Breast epithelium (tissue), 4 donors: Measurements from ENCODE around the gene AHDC1. TPM values are rescaled to one million over a fixed set of nuclear protein-coding genes. Genes with fewer than 3 reads are reported as not detected.

Experiments used
- DNase-seq, 2 donors: peaks; one replicate each; pipeline ENCODE4 v3.0.0-alpha.2; 2019; ENCODE audit warnings: low spot score in 2 of 2
- H3K27ac ChIP-seq, 2 donors: fragments of 200-600 bp; sonication (generic) in 1 of 2; one replicate each; pipeline ENCODE4 v1.5.1; 2016 to 2019; ENCODE audit warnings: mild to moderate bottlenecking in 1 of 2
- H3K27me3 ChIP-seq, 2 donors: fragments of 200-600 bp; sonication (generic) in 1 of 2; one replicate each; pipeline versions ENCODE4 v1.5.1 to v1.6.0; 2017 to 2019; ENCODE audit warnings: control low read depth in 1 of 2, mild to moderate bottlenecking in 1 of 2
- H3K36me3 ChIP-seq: fragments of 200-600 bp; one replicate; pipeline ENCODE4 v1.5.1; 2019
- H3K4me1 ChIP-seq, 2 donors: fragments of 200-600 bp; sonication (generic); one replicate each; pipeline ENCODE4 v1.5.1; 2016 to 2019; ENCODE audit warnings: control low read depth in 1 of 2
- H3K4me3 ChIP-seq, 3 donors: fragments of 200-600 bp; sonication (generic); 1 replicate in 2 of 3; 2 replicates in 1 of 3; pipeline ENCODE4 v1.5.1; 2016 to 2019; ENCODE audit warnings: mild to moderate bottlenecking in 3 of 3, moderate library complexity in 2 of 3
- H3K9me3 ChIP-seq, 2 donors: fragments of 200-600 bp; sonication (generic) in 1 of 2; one replicate each; pipeline ENCODE4 v1.5.1; 2016 to 2019; ENCODE audit warnings: control low read depth in 1 of 2
- POLR2A ChIP-seq: fragments of 450-650 bp; IDR thresholded peaks from one replicate; pipeline ENCODE4 v1.6.1; 2016; ENCODE audit warnings: antibody characterized with exemption, mild to moderate bottlenecking, moderate library complexity
- POLR2AphosphoS5 ChIP-seq, 3 donors: sonication (generic); formaldehyde crosslinking; IDR thresholded peaks; one replicate each; pipeline ENCODE4 v1.6.1; 2017; ENCODE audit warnings: antibody characterized with exemption in 3 of 3
- intact Hi-C: fragments of 100-400 bp; cut with DNase I; formaldehyde crosslinking; loops from one replicate; pipeline ENCODE4 v1.15.1; 2023; ENCODE audit warnings: low total_unique reads
- total RNA-seq, 3 donors: library from RNA; depleted of rRNA; stranded (reverse); fragments of >200 nt; gene quantifications; one replicate each; pipeline ENCODE4 v1.1.0, GENCODE V29; 2016
- TF ChIP-seq, protein P1 (sequence below), 3 donors: fragments of 450-650 bp; IDR thresholded peaks; one replicate each; pipeline ENCODE4 v1.5.1; 2016 to 2017; ENCODE audit warnings: antibody characterized with exemption in 3 of 3, mild to moderate bottlenecking in 3 of 3, moderate library complexity in 3 of 3

AHDC1 gene
- total RNA-seq, 3 donors from 2014 or later = 10.7 to 17.1 (median 15.4) TPM

DNA sequence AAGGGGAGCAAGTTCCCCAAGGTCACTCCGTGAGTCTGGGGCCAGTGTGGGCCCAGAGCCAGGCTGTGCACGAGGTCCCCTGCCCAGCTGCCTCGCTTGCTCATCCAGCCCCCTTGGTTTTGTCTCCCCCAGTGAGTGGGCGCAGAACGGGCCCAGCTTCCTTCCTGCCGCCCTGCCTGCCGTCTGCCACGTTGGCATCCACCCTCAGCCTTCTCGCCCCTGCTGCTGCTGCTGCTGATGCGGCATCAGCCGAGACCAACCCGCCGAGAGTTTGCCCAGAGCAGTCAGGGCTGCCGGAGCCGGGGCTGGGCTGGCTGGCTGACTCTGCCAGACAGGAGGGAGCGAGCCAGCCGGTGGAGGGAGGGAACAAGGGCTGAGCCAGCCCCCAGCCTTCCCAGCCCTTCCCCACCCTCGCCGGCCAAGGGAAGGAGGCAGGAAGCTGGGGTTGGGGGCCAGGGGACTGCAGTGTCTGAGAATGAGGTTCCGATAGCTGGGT is 82.6 kb downstream of the AHDC1 start:
- intact Hi-C loops = loop anchor here (5.0 kb wide), 1 partner anchor 1149 kb away; the partner anchor contains the start of gene ZNF683
- H3K36me3 ChIP-seq = no peaks in the 10 kb centered on the region
- peaks cover 15 to 27% of the 10 kb centered on the region in 2 donors for H3K4me1 ChIP-seq
- no peaks in the 10 kb centered on the region for H3K9me3 ChIP-seq
- no peaks in the 10 kb centered on the region for H3K27me3 ChIP-seq
- H3K4me3 ChIP-seq = peak overlapping the region in 1 of 3 donors; percentile 42
- peak overlapping the region; percentile 75 to 82 for H3K27ac ChIP-seq
- DNase-seq = no peak
- TF ChIP-seq POLR2AphosphoS5 (IDR thresholded peaks at IDR 0.05) (no peak), POLR2A (no peak)
- TF ChIP-seq, protein P1, sequence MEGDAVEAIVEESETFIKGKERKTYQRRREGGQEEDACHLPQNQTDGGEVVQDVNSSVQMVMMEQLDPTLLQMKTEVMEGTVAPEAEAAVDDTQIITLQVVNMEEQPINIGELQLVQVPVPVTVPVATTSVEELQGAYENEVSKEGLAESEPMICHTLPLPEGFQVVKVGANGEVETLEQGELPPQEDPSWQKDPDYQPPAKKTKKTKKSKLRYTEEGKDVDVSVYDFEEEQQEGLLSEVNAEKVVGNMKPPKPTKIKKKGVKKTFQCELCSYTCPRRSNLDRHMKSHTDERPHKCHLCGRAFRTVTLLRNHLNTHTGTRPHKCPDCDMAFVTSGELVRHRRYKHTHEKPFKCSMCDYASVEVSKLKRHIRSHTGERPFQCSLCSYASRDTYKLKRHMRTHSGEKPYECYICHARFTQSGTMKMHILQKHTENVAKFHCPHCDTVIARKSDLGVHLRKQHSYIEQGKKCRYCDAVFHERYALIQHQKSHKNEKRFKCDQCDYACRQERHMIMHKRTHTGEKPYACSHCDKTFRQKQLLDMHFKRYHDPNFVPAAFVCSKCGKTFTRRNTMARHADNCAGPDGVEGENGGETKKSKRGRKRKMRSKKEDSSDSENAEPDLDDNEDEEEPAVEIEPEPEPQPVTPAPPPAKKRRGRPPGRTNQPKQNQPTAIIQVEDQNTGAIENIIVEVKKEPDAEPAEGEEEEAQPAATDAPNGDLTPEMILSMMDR (IDR thresholded peaks at IDR 0.05) = no peak

DNA sequence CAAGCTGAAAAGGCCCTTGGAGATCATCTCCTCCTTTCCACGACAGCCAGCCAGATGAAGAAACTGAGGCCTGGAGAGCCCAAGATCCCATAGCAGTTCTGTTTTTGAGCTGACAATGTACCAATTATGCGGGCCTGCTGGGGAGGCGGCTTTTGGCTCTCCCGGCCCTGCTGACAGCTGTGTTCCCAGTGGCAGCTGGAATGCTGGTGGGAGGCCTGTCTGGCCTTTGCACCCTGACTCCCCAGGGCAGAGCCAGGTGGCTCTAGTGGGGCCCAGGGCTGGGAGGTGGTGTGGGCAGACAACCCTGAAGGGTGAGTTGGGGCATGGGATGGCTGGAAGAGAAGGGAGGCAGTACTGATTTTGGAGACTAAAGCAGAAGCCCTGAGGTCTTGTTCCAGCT is 83.3 kb downstream of the AHDC1 start:
- Histone ChIP-seq H3K27ac (peak overlapping the region; percentile 75 to 82), H3K36me3 (no peaks in the 10 kb centered on the region), H3K4me3 (no peak overlapping the region), H3K4me1 (peaks cover 9 to 23% of the 10 kb centered on the region in 2 donors), H3K27me3 (no peaks in the 10 kb centered on the region), H3K9me3 (no peaks in the 10 kb centered on the region)
- TF ChIP-seq, protein P1 (IDR thresholded peaks at IDR 0.05) = no peak
- TF ChIP-seq POLR2AphosphoS5 (IDR thresholded peaks at IDR 0.05) (no peak), POLR2A (no peak)
- intact Hi-C loops = loop anchor here (5.0 kb wide), 1 partner anchor 1148 kb away; the partner anchor contains the start of gene ZNF683
- DNase-seq = no peak

DNA sequence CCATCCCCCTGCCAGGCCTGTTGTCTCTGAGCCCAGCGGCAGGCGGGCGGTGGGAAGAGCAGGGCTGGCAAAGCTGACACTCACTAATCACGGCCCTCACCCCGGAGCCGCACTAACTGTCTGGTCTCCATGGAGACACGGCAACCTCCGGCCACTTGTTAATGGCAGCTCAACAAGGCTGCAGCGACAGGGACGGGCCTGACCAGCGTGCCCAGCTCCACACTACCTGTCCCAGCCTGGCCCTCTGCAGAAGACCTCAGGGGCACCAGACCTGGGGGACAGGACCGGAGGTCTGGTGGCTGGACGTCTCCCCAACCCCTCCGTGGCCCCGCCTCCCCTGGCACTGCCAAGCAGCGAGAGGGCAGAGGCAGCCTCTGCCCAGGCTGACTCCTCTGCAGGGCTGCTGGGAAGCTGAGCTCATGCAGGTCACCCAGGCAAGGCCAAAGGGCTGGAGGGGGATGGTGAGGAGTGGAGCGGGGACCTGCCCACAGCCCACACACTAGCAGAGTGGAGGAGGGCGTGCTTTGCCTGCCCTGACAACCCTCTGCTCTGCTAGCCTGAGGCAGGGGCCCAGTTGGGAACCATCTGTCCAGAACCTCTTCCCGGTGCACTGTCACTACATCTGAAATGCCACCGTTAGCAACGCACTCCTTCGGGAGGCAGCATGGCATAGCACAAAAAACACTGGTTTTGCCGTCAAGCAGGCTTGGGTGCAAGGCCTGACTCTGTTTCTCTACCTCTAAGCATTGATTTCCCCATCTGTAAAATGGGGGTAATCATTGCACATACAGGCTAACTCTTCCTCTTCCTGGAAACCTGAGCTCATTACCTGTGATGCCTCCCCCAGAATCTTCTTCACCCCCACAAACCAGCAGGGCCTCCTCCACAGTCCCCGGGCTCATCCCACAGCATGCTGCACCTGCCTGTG is 84.3 kb downstream of the AHDC1 start:
- Histone ChIP-seq H3K4me1 (peaks cover 8 to 22% of the 10 kb centered on the region in 2 donors), H3K27ac (peak overlapping the region; percentile 75 to 82)
- no peak for DNase-seq

DNA sequence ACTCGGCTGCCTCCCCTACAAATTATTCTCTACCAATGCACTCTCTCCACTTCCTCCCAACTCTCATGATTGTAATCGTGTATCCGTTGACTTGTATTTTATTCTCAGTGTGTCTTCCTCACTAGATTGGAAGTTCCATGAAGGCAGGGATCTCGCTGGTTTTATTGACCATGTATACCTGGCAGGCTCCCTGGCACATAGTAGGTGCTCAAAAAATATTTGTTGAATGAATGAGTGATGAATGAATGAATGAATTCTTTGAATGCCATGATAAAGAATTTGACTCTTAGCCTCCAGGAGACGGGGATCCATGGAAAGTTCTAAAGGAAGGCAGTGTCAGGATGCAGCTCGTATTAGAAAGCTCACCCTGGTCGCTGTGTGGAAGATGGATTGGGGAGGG is 85.1 kb downstream of the AHDC1 start:
- DNase-seq = no peak
- Histone ChIP-seq H3K4me3 (no peak overlapping the region), H3K27ac (peak overlapping the region; percentile 75 to 82), H3K4me1 (peaks cover 8 to 23% of the 10 kb centered on the region in 2 donors), H3K9me3 (no peaks in the 10 kb centered on the region), H3K27me3 (no peaks in the 10 kb centered on the region), H3K36me3 (no peaks in the 10 kb centered on the region)
- TF ChIP-seq POLR2A = no peak
- TF ChIP-seq, protein P1 (IDR thresholded peaks at IDR 0.05) = no peak
- no peak for TF ChIP-seq POLR2AphosphoS5 (IDR thresholded peaks at IDR 0.05)
- intact Hi-C loops = no loop called here

More for the DNA sequence above, 84.3 kb downstream of the AHDC1 start:
- H3K36me3 ChIP-seq = no peaks in the 10 kb centered on the region
- intact Hi-C loops = loop anchor here (5.0 kb wide), 1 partner anchor 1147 kb away; the partner anchor contains the start of gene ZNF683
- peak overlapping the region in 2 of 3 donors; percentile 22 to 53 for H3K4me3 ChIP-seq
- TF ChIP-seq, protein P1 (IDR thresholded peaks at IDR 0.05) = no peak
- TF ChIP-seq POLR2A (no peak), POLR2AphosphoS5 (IDR thresholded peaks at IDR 0.05) (no peak)
- H3K27me3 ChIP-seq = no peaks in the 10 kb centered on the region
- no peaks in the 10 kb centered on the region for H3K9me3 ChIP-seq
